K562 (cell line): Measurements from ENCODE around the gene KISS1R. TPM values are rescaled to one million over a fixed set of nuclear protein-coding genes. Genes with fewer than 3 reads are reported as not detected.
A peak's percentile ranks its signal among the peaks of the same experiment; 100 is the strongest.

Experiments
- ETV5 ChIP-seq: sonication (generic); formaldehyde crosslinking; IDR thresholded peaks from 2 replicates; pipeline ENCODE4 v1.4.0; 2020; ENCODE audit warnings: low read depth, mild to moderate bottlenecking, missing genetic modification reagents
- GATAD2A ChIP-seq: fragments of 450-650 bp; IDR thresholded peaks from 2 replicates; pipeline ENCODE4 v1.6.1; 2017
- HDAC6 ChIP-seq: IDR thresholded peaks from 2 replicates; pipeline ENCODE4 v1.6.1; 2012; ENCODE audit warnings: low read depth, mild to moderate bottlenecking, control low read depth, inconsistent platforms, low read length, moderate library complexity
- LEF1 ChIP-seq: fragments of 450-650 bp; IDR thresholded peaks from 2 replicates; pipeline ENCODE4 v1.6.1; 2016; ENCODE audit warnings: mild to moderate bottlenecking
- POLR2G ChIP-seq: fragments of 200-400 bp; formaldehyde crosslinking; IDR thresholded peaks from 2 replicates; pipeline ENCODE4 v1.6.1; 2017; ENCODE audit warnings: low read depth, mild to moderate bottlenecking, antibody characterized with exemption, low read length, moderate library complexity
- SMARCA5 ChIP-seq: fragments of 450-650 bp; IDR thresholded peaks from 2 replicates; pipeline ENCODE4 v1.6.1; 2016
- TEAD4 ChIP-seq, 2 experiments: sonication (generic) in 1 of 2; formaldehyde crosslinking in 1 of 2; IDR thresholded peaks; 2 replicates each; pipeline versions ENCODE4 v1.6.1 to v1.8.0; 2012 to 2022; ENCODE audit warnings: borderline replicate concordance in 1 of 2, inconsistent platforms in 1 of 2, low read length in 1 of 2, mild to moderate bottlenecking in 1 of 2, missing genetic modification reagents in 1 of 2
- ZNF263 ChIP-seq: sonication (generic); formaldehyde crosslinking; IDR thresholded peaks from 2 replicates; pipeline ENCODE4 v1.8.0; 2022; ENCODE audit warnings: mild to moderate bottlenecking, missing genetic modification reagents, borderline replicate concordance
- ZNF583 ChIP-seq: fragments of 250-450 bp; sonication (Bioruptor Pico); IDR thresholded peaks from 2 replicates; pipeline ENCODE4 v1.4.0; 2020
- polyA plus RNA-seq, 8 experiments: library from polyadenylated mRNA; depleted of rRNA in 4 of 8; stranded (reverse) in 5 of 8; unstranded in 3 of 8; fragments of >200 nt; fragmentation: Nextera tagmentation in 2 of 8; fragmentation: Illumina TruSeq in 1 of 8; extraction: Ambion mirVana in 2 of 8; extraction: Trizol in 1 of 8; gene quantifications; 2 replicates each; pipeline versions ENCODE4 v1.2.1 to v1.2.3, GENCODE V29; 2011 to 2014; ENCODE audit warnings: inconsistent platforms in 1 of 8, missing spikeins in 1 of 8
- total RNA-seq, 7 experiments: library from RNA; depleted of rRNA in 6 of 7; stranded (reverse); fragments of >200 nt in 6 of 7; fragmentation: Illumina TruSeq in 2 of 7; extraction: Trizol in 2 of 7; gene quantifications; 2 replicates each; pipeline versions ENCODE4 v1.2.1 to v1.2.3, GENCODE V29; 2011 to 2021; ENCODE audit warnings: low replicate concordance in 1 of 7
- TF ChIP-seq, protein P1 (sequence below): fragments of 450-650 bp; IDR thresholded peaks from 2 replicates; pipeline ENCODE4 v1.6.1; 2017; ENCODE audit warnings: antibody characterized with exemption, mild to moderate bottlenecking
- TF ChIP-seq, protein P2 (sequence below), 2 experiments: fragments of 450-650 bp; IDR thresholded peaks; 2 replicates each; pipeline ENCODE4 v1.6.1; 2018; ENCODE audit warnings: mild to moderate bottlenecking in 2 of 2, low read depth in 1 of 2; ENCODE audit not compliant: partially characterized antibody in 2 of 2

KISS1R gene
- total and polyA plus RNA-seq, 9 of the 15 experiments (the other 6 are each of a cell fraction or from before 2014, with no cell fraction given) = 0.37 to 39.4 (median 2.0) TPM

DNA sequence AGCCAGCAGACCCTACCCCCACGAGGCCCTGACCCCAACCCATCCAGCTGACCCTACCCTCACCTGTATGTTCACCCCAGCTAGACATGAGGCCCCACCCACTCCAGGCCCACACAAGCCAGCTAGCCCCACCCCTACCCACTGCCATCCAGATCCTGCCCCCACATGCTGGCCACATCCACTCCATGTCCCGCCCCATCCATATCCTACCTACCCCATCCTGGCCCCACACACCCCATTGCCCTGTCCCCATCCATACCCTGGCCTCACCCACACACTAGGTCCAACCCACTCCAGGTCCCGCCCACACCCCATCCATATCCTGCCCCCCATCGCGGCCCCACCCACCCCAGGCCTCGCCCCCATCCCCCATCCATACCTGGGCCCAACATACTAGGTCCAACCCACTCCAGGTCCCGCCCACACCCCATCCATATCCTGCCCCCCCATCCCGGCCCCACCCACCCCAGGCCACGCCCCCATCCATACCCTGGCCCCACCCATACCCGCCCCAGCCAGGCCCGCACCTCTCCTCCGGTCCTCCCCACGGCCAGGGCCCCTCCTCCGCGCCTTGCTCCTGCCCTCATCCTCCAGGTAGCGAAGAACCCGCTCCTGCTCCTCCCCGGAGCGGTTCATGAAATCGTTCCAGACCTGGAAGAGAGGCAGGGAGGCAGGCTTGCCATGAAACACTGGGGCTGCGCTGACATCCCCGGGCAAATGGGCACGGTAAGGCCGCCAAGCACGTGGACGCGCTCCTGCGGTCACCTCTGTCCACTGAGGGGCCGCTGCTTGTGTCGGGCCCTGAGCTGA is 16.6 kb upstream of the KISS1R start (continued):
- TF ChIP-seq TEAD4 (IDR thresholded peaks at IDR 0.05; ENCODE audit: low read length) (0 out of 2 replicates have a peak, but pooled peaks have one; percentile 14), TEAD4 (CRISPR knock-in tag; IDR thresholded peaks at IDR 0.05; ENCODE audit: borderline replicate concordance) (no peak), ZNF263 (peak; percentile 98), HDAC6 (no peak), POLR2G (peak; percentile 47), GATAD2A (no peak), ZNF583 (CRISPR knock-in tag) (no peak), LEF1 (0 out of 2 replicates have a peak, but pooled peaks have one; percentile 31), ETV5 (CRISPR knock-in tag) (no peak), SMARCA5 (peak; percentile 22; the same call in 1 of the 2 replicates)
- TF ChIP-seq, protein P1, sequence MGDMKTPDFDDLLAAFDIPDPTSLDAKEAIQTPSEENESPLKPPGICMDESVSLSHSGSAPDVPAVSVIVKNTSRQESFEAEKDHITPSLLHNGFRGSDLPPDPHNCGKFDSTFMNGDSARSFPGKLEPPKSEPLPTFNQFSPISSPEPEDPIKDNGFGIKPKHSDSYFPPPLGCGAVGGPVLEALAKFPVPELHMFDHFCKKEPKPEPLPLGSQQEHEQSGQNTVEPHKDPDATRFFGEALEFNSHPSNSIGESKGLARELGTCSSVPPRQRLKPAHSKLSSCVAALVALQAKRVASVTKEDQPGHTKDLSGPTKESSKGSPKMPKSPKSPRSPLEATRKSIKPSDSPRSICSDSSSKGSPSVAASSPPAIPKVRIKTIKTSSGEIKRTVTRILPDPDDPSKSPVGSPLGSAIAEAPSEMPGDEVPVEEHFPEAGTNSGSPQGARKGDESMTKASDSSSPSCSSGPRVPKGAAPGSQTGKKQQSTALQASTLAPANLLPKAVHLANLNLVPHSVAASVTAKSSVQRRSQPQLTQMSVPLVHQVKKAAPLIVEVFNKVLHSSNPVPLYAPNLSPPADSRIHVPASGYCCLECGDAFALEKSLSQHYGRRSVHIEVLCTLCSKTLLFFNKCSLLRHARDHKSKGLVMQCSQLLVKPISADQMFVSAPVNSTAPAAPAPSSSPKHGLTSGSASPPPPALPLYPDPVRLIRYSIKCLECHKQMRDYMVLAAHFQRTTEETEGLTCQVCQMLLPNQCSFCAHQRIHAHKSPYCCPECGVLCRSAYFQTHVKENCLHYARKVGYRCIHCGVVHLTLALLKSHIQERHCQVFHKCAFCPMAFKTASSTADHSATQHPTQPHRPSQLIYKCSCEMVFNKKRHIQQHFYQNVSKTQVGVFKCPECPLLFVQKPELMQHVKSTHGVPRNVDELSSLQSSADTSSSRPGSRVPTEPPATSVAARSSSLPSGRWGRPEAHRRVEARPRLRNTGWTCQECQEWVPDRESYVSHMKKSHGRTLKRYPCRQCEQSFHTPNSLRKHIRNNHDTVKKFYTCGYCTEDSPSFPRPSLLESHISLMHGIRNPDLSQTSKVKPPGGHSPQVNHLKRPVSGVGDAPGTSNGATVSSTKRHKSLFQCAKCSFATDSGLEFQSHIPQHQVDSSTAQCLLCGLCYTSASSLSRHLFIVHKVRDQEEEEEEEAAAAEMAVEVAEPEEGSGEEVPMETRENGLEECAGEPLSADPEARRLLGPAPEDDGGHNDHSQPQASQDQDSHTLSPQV = peak; percentile 66
- TF ChIP-seq, protein P2, sequence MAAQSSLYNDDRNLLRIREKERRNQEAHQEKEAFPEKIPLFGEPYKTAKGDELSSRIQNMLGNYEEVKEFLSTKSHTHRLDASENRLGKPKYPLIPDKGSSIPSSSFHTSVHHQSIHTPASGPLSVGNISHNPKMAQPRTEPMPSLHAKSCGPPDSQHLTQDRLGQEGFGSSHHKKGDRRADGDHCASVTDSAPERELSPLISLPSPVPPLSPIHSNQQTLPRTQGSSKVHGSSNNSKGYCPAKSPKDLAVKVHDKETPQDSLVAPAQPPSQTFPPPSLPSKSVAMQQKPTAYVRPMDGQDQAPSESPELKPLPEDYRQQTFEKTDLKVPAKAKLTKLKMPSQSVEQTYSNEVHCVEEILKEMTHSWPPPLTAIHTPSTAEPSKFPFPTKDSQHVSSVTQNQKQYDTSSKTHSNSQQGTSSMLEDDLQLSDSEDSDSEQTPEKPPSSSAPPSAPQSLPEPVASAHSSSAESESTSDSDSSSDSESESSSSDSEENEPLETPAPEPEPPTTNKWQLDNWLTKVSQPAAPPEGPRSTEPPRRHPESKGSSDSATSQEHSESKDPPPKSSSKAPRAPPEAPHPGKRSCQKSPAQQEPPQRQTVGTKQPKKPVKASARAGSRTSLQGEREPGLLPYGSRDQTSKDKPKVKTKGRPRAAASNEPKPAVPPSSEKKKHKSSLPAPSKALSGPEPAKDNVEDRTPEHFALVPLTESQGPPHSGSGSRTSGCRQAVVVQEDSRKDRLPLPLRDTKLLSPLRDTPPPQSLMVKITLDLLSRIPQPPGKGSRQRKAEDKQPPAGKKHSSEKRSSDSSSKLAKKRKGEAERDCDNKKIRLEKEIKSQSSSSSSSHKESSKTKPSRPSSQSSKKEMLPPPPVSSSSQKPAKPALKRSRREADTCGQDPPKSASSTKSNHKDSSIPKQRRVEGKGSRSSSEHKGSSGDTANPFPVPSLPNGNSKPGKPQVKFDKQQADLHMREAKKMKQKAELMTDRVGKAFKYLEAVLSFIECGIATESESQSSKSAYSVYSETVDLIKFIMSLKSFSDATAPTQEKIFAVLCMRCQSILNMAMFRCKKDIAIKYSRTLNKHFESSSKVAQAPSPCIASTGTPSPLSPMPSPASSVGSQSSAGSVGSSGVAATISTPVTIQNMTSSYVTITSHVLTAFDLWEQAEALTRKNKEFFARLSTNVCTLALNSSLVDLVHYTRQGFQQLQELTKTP (IDR thresholded peaks at IDR 0.05; ENCODE audit: low read depth in 1 of 2, partially characterized antibody in 2 of 2) = no peak
- TF ChIP-seq, all 486 proteins: peak for 43
